Stimulated activated CD8-positive, alpha-beta memory T cell treated with anti-CD3 and anti-CD28 coated beads, Interleukin-15, amount 100 ng/mL, for 4 hours (primary cell): ENCODE data around the gene RAPGEF5.

Experiments
- DNase-seq, 2 donors: peaks; one replicate each; pipeline ENCODE4 v3.0.0-alpha.2; 2020; ENCODE audit warnings: low read depth in 2 of 2

The RAPGEF5 gene

DNA sequence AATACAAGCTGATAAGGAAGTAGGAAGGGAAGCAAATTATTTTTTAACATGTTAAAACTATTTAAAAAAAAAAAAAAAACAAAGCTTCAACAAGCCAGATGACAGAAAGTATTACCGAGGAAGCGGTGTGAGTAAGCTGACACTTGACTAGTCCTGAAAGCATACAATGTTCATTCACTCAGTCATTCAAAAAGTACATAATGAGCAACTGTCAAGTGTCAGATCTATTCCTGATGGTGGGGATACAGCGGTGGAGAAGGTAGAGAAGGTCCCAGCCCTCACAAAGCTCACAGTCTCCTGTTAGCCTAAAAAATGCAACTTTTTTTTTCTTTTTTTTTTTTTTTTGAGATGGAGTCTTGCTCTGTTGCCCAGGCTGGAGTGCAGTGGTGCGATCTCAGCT, 40.0 kb downstream of the RAPGEF5 start:
- no peak for DNase-seq

DNA sequence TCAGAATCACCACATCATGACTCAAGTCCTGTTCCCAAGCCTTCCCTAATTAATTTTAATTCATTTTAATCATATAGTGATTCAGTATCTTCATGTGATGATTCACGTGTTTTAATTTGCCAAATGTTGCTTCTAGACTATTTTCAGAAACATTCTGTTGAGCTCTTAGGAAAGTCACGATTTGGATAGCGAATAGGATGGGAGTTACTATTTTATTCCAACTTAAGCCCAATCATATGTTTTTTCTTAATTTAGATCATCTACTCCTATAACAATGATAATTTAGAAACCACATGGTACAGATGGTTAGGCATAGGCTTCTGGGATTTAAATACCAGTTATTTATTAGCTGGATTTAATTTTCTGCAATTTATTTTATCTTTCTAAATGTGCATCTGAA, 49.1 kb downstream of the RAPGEF5 start:
- no peak for DNase-seq

DNA sequence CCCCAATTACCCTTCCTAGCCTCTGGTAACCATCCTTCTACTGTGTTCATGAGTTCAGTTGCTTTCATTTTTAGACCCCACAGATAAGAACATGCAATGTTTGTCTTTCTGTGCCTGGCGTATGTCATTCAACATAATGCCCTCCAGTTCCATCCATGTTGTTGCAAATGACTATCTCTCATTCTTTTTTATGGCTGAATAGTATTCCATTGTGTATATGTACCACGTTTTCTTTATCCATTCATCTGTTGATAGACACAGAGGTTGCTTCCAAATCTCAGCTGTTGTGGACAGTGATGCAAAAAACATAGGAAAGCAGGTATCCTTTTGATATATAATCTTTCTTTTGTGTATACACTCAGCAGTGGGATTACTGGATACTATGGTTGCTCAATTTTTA, 51.2 kb downstream of the RAPGEF5 start:
- DNase-seq = no peak

DNA sequence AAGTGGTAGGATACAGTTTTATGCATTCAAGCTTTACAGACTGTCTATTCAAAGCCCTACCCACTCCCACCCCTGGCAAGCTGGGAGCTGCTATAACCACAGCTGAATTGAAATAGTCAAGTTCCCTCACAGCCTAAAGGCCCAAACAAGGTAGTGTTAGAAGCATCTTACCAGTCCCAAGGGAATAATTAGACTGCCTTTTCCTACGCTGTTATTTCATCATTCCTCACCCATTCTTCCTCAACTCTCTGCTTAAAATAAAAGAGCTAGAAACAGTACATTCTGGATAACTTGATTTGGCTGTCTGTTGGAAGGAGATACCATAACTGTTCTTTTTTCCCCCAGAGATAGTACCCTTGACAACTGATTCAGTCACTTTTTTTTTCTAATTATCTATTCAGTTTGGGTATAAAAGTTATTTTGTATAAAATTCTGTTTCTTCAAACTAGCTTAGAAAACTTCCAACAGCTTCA, 54.0 kb downstream of the RAPGEF5 start:
- no peak for DNase-seq

DNA sequence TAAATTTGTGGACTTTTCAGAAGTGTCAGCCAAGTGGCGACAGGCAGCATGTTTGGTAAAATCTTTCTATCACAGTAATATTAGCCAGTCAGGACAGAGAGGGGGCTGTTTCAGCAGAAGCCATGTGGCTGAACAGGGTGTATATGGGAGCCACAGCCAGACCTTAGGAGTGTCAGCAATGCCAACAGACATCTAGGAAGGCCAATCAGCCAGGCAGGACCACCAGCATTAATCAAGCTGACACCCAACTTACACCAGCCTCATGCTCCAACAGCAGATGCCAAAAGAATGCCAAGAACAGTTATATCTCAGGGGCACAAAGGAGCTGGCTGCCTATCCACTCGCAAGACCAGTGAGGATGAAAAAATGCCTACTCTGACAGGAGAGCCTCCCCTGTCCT, 54.8 kb downstream of the RAPGEF5 start:
- no peak for DNase-seq

DNA sequence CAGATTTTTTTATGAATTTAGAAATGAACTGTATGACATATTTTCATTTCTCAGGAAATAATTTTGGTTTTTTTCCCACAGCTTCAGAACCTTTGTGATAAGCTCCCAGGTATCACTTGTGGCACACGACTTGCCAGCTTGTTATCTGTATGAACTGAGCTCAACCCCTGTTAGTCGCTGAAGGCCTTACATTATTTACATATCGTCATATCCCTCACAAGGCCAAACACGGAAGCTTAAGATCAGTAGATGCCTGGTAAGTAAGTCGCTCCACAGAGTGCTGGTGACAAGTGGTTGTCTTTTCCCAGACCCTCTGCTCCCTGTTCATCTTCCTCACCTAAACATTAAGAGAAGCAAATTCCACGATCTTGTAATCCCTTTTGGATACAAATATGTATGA, 55.2 kb downstream of the RAPGEF5 start:
- DNase-seq = no peak

DNA sequence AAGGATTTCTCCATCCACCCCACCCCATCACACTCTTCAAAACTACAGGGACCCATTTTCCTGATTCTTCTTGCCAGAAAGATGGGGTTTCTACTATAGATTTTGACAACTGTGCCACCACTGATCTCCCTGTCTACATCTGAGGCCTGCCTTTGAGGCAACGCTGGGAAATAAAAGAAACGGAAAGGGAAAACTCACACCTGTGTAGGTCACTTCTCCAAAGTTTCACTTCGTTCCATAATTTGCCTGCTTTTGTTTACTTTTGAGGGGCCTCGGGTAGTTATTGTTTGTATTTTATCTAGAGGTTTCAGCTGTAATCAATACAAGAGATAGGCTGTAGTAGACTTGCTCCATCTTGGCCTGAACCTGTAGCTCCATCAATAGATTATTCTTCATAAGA, 56.1 kb downstream of the RAPGEF5 start:
- DNase-seq = no peak

DNA sequence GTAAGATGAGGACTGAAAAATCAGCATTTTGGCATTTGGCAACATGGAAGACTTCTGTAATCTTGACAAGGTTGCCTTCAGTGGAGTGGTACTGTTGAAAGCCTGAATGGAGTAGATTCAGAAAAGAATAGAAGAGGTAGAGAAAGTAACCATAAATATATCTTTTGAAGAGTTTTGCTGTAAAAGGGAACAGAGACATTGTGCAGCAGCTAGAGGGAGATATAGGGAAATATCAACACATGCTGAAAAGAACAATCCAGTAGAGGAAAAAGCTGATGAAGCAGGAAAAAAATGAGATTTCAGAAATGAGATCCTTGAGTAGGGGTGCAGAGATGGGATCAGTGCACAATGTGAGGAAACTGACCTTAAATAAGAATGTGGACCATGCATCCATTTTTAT, 60.0 kb downstream of the RAPGEF5 start:
- DNase-seq = no peak

DNA sequence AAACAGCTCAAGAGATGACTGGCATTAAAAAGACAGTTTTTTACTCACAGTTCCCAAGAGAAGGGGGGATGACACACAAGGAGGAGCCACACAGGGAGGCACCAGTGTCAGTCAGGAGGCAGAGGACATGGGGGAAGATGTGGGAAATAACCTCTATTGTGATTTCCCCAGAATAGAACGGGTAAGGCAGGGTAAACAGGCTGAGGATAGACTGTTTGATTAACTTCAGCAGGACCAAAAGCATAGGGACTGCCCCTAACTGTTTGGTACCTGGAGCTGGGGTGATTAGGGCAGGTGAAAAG, 60.7 kb downstream of the RAPGEF5 start:
- no peak for DNase-seq

DNA sequence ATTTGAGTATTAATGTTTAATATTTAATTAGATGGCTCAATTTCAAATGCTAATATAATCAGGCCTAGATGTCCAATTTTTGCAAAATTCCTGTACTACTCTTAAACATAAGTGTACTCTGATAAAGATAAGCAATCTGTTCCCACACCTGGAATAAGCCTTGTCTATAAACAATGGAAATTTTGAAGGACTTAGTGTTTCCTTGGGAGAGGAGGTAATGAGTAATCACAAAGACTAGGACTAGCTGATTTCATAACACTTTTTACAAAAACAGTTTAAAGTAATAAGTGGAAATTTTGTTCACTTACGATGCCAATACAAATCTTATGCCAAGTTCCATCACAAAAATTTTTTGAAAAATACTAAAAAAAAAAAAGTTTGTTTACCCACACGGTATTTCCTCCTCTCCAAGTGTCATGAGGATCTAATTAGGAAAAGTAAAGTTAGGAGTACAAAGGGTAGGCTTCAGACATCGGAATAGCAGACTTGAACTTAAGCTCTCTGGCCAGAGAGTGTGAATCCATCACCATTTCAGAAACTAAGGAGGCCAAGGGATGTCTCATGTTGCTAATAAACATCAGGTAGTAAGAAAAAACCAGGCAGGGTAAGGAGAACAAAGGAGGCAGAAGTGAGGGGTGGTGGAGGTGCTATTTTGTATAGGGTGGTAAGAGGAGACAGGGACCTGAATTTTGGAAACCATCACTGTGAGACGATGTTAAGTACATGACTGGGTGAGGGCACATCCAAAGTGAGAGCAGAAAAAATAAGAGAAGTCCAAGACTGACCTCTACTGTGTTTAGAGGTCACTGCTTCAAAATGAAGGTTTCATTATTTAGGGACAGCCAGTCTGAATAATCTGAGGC, 61.3 kb downstream of the RAPGEF5 start:
- DNase-seq = no peak

DNA sequence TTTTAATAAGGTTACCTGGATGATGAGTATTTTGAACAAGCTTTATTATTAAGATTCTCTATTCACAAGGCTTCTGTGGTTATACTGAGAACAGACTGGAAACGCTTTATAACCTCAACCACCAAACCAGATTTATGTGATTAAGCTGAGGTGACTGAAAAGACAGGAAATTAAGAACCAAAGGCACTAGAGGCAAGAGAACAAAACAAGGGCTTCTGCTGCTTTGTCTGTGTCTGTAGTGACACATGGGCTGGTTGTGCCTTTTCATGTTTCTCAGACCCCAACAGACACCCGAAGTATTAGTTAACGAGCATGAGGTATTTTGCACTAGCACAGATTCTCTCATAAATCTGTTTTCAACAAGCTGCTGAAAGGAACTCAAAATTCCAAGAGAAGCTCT, 64.4 kb downstream of the RAPGEF5 start:
- DNase-seq = no peak

DNA sequence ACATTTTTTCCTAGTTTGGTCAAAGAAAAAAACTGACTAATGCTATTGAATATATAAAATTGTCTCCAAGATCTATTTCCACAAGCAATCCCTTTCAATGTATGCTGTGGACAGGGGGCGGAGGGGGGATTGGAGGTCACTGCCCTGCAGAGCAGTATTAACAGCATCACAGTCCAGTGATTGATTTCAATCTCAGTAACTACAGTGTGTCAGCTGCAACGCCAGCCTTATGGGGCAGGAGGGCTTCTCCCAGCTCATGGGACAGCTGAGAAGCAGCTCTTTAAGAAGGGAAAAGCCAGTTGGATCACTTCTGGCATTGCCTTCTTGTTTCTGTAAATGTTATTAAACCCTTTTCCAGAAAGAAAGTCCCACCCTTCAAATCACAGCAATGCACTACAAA, 65.0 kb downstream of the RAPGEF5 start:
- DNase-seq = no peak

DNA sequence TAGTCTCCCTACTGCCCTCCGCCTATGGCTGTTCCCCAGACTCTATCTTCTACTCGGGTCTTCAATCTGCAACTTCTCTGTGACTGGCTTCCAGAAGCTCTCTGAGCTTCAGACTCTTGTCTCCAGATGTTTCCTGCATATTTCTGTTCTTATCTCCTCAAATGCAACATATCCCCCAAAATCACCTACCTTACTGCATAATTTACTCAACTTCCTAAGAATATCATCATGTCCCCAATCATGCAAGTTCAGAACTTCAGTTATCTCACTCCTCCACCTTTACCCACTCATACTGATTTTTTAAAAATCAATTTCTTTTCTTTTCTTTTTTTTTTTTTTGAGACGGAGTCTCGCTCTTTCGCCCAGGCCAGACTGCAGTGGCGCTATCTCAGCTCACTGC, 68.8 kb downstream of the RAPGEF5 start:
- DNase-seq = no peak

DNA sequence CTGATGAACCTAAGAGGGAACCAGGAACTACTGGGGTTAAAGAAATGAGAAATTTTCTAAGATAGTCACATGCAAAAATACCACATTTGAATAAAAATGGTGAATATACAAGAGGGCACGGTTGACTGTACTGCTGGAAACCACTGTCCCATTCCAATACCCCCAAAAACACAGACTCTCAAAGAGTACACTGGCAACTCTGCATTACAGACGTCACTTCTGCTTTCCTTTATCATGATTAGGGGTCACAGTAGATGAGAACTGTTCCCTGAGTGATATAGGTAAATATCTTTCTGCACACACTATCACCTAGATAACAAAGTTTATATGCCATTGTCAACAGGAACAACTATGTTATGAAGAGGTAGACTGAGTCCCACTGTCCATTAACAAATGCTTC, 69.5 kb downstream of the RAPGEF5 start:
- no peak for DNase-seq

DNA sequence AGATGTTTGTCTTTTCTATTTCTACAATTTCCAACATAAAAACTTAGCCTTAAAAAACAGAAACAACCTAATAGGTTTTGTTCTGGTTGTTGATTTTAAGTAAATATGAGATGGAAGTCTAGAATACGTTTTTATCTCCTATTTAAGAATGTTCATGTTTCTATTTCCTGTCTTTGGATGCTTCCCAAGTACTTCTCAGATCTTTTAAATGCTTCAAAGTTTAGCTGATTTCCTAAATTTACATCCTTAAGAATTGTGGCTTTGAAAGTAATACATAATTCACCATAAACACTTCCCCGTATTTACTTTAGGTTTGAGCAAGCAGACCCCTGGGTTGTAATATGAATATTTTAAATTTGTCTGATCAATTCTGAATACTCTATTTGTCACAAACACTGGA, 70.5 kb downstream of the RAPGEF5 start:
- no peak for DNase-seq

DNA sequence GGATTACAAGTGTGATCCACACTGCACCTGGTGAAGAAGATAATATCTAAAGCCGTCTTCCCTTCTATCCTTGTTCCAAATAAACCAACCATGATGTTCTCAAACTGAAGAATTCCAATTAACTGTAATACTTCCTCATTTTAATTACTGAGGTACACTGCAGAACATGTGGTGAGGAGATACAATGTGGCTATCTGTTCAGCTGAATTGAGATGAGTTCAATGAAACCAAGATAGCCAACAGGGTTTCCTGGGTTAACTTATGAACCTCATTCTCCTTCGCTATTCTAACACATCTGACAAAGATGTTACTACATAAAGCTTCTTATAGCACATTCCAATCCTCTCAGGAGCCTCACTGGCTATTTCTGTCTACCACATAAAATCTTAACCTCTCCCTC, 75.5 kb downstream of the RAPGEF5 start:
- DNase-seq = no peak

DNA sequence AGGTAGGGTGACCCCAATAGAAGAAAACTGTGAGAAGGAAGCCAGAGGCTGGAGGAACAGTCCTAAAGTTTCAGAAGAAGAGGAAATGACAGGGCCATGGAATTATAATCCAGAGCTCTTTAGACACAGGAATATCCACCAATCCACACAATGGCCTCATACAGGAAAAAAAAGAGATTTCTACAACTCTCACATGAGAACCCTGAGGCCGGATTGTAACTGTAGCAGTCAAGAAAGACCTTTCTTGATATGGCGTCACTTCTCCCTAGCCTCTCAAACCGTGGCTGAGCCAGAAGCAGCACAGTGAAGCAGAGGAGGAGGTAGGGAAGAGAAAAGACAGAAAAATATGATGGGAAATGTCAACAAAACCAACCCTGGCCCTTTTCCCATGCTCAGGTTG, 76.9 kb downstream of the RAPGEF5 start:
- no peak for DNase-seq

DNA sequence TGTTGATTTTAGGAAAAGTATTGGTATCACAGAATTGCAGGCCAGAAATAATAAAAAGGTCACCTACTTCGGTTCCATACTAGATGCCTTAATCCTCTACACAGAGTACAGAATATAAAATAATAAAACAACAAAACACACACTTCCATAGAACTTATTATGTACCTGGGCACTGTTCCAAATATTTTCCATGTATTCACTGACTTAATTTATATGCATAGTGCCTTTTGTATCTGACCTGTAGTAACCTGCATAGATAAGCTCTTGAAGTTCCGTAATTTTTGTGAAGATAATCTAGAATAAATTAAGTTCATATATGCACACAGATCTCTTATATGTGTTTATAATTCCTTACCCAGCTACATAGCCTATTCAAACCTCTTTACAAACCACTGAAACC, 78.3 kb downstream of the RAPGEF5 start:
- DNase-seq = no peak

DNA sequence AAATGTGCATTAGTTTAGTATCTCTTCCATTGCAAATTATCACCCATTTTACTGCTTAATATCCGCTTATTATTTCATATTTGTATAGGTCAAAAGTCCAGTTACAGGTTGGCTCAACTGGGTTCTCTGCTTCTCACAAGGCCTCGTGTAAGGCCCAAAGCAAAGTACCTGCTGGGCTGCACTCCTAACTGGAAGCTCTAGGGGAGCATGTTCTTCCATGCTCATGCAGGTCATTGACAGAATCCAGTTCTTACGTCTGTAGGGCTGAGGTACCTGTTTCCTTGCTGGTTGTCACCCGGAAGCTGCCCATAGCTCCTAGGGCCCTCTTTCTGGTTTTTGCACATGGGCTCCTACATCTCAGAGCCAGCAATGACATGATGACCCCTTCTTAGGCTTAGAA, 79.6 kb downstream of the RAPGEF5 start:
- no peak for DNase-seq

DNA sequence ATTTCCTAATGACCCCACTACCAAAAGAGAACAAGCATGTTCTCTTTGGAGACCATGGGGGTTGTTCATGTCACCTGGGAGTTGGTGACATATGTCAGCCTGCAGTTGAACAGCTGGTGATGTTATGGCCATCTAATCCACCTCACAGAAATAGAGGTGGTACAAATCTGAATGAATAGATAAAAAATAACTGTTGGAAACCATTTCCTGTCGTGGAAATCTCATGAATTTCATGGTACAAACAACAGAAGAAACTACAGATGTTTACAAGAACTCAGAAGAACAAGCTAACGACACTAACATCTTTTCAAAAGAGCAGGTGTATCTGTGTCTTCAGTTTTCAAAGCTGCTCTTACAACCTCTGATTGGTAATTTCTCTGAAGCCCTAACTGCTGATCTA, 81.3 kb downstream of the RAPGEF5 start:
- no peak for DNase-seq

DNA sequence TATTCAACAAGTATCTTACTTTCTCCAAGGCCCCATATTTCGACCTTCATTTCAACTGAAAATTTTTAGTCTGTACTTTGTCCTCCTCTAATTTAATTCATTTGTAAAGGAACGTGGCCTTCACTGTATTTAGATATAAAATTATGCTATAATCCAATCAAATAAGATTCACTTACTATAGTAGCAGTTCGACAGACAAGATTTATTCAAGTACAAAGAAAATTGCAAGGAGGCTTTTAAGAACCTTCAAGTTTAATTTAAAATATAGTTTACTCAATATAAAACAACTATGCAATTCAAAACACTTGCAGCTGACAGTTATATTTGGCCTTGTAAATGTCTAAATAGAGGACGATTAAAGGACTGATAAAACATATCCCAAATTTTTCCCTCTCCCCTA, 85.6 kb downstream of the RAPGEF5 start:
- DNase-seq = no peak

DNA sequence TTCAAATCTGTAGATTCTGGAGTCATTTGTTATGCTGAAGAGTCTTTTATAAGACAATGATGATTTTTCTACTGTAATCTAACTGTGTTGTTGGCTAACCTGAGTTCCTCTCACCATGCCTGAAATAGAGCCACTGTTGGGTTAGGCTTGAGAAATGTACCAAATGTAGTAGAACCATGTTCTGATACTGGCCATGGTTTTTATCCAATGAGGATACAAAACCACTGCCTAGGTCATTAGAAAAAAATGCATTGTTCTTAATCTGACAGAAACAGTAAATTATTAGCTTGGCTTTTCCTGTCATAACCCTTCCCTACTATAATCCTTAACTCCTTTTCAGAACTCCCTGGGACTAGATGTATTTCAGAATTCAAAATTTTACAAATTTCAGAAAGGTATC, 86.6 kb downstream of the RAPGEF5 start:
- DNase-seq = no peak

DNA sequence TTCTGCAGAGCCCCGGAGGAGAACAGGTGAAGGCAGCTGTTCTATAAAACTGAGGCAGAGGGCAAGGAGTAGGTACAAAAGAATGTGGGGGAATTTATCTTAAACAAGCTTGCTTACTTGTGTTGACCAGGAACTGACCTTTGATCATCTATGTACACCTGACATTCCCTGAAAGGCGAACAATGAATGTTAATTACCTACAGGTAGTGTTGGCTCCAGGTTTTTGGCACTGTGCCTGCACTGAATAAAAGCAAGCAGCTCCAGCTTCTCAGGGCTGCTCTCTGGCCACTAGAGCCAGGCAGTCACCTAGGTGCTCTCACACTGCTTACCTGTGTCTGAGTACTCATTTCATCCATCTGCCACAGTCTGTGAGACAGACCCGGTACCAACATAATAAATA, 87.0 kb downstream of the RAPGEF5 start:
- DNase-seq = no peak

DNA sequence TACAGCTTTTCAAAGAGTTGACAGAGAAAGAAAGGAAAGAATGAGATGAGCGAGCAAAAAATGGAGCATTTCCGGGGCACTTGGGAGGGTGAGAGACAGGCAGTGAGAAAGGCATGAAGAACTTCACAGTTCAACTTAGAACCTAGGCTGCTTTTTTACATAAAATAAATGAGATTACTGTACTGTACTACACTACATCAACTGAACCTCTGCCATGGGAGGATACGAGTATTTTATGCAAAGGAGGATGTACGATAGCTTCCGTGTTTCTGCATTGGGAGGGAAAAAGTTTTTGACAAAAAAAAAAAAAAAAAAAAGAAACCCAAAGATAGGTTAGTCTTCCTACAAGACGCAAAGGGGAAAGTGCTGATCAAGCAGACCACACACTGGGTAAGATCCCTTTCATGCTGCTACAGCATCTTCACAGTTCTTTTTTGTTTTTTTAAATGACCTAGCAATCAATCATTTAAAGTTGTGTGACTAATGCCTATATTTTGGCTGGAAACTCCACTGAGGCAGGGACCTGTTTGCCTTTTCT, 88.0 kb downstream of the RAPGEF5 start:
- no peak for DNase-seq
